Measurements from ENCODE around the gene NR2C2.

The NR2C2 gene

GRCh38 chr3:15089201-15089600 lies 141.8 kb downstream of the NR2C2 start:
- no peak overlapping the region for H3K4me3 ChIP-seq (ENCODE audit: low read depth, low read length)
- no peak for TF ChIP-seq MAX (IDR thresholded peaks at IDR 0.05; ENCODE audit: low read depth, low read length)
- TF ChIP-seq CTCF (IDR thresholded peaks at IDR 0.05; ENCODE audit: low read depth, low read length) = no peak
- no peak for TF ChIP-seq POLR2A (IDR thresholded peaks at IDR 0.05; ENCODE audit: extremely low read depth, insufficient read length)
- TF ChIP-seq MYC (IDR thresholded peaks at IDR 0.05; ENCODE audit: low read depth, low read length) = no peak
- DNase-seq (ENCODE audit: low read depth) = no peak

DNA sequence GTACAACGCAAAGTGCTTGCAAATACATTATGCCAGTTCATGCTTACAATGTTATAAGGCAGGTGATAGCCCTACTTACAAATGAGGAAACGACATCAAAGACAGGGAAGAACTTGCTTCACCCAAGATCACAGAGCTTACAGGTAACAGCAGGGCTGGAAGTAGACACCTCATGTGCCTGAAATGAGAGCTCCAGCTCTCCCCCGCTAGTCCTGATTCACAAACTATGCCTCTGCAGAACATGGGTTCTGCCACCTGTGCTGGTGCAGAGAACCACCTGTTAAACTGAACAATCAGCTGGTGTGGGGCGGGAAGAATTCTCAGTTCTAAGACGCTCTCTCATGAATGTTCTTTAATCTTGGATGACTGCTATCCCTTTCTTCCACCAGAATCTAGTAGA lies 144.2 kb downstream of the NR2C2 start:
- H3K4me3 ChIP-seq (ENCODE audit: low read depth, low read length) = no peak overlapping the region
- no peak for TF ChIP-seq MYC (IDR thresholded peaks at IDR 0.05; ENCODE audit: low read depth, low read length)
- no peak for TF ChIP-seq MAX (IDR thresholded peaks at IDR 0.05; ENCODE audit: low read depth, low read length)
- TF ChIP-seq POLR2A (IDR thresholded peaks at IDR 0.05; ENCODE audit: extremely low read depth, insufficient read length) = no peak
- no peak for TF ChIP-seq CTCF (IDR thresholded peaks at IDR 0.05; ENCODE audit: low read depth, low read length)
- no peak for DNase-seq (ENCODE audit: low read depth)

- H3K4me3 ChIP-seq (ENCODE audit: low read depth, low read length) = no peak overlapping the region
- no peak for DNase-seq (ENCODE audit: low read depth)
- TF ChIP-seq POLR2A (IDR thresholded peaks at IDR 0.05; ENCODE audit: extremely low read depth, insufficient read length) (no peak), CTCF (IDR thresholded peaks at IDR 0.05; ENCODE audit: low read depth, low read length) (no peak)
Observed at GRCh38 chr3:15092686-15093085, 145.3 kb downstream of the NR2C2 start.

DNA sequence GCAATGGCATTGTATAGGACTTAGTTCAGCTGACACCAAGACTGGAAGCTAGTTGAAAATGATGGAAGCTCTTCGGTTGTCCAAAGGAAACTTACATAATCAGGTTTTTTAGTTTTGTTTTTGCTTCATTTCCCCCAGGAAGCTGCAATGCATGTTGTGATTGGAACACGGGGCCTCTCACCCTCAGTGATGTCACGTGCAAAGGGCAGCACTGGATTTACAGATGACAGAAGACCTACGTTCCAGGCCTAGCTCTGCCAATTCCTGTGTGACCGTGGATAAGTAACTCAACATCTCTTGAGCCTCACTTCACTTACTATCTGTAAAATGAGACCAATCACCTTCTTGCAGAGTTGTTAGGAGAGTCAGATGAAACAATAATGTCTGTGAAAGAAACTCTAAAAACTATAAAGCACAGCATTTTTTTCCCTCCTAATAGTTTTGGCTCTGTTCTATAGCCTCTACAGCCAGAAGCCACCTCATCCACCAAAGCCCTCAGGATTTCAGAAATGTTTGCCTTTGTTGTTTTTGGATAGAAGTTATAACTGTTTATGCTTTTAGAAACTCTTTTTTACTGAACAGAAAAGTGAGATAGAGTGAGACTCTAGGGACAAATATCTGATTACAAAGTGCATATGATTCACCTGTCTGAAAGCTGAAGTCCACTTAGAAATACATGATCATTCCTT lies 146.9 kb downstream of the NR2C2 start:
- no peak for TF ChIP-seq POLR2A (IDR thresholded peaks at IDR 0.05; ENCODE audit: extremely low read depth, insufficient read length)
- no peak for TF ChIP-seq CTCF (IDR thresholded peaks at IDR 0.05; ENCODE audit: low read depth, low read length)
- no peak for TF ChIP-seq MAX (IDR thresholded peaks at IDR 0.05; ENCODE audit: low read depth, low read length)
- no peak for DNase-seq (ENCODE audit: low read depth)
- H3K4me3 ChIP-seq (ENCODE audit: low read depth, low read length) = no peak overlapping the region

- no peak overlapping the region for H3K4me3 ChIP-seq (ENCODE audit: low read depth, low read length)
- TF ChIP-seq MAX (IDR thresholded peaks at IDR 0.05; ENCODE audit: low read depth, low read length) = no peak
- no peak for TF ChIP-seq POLR2A (IDR thresholded peaks at IDR 0.05; ENCODE audit: extremely low read depth, insufficient read length)
- TF ChIP-seq CTCF (IDR thresholded peaks at IDR 0.05; ENCODE audit: low read depth, low read length) = no peak
- TF ChIP-seq MYC (IDR thresholded peaks at IDR 0.05; ENCODE audit: low read depth, low read length) = no peak
- no peak for DNase-seq (ENCODE audit: low read depth)
Observed at GRCh38 chr3:15096046-15096445, 148.7 kb downstream of the NR2C2 start.

- TF ChIP-seq MAX (IDR thresholded peaks at IDR 0.05; ENCODE audit: low read depth, low read length) (peak; percentile 23; the same call in 1 of the 2 replicates), MYC (IDR thresholded peaks at IDR 0.05; ENCODE audit: low read depth, low read length) (no peak), CTCF (IDR thresholded peaks at IDR 0.05; ENCODE audit: low read depth, low read length) (no peak)
- peak; percentile 85 for DNase-seq (ENCODE audit: low read depth)
- H3K4me3 ChIP-seq (ENCODE audit: low read depth, low read length) = peak overlapping the region; percentile 99
Observed at GRCh38 chr3:15097891-15098290, 150.5 kb downstream of the NR2C2 start.

Measured in NB4 (cell line).